GM11168 (cell line): ENCODE results near the gene KIFAP3.

Source experiments
- in situ Hi-C: fragments of 300-500 bp; cut with MboI; formaldehyde crosslinking; loops from one replicate; pipeline ENCODE4 v1.12.0; 2022; ENCODE audit warnings: low sequenced_read_pairs; ENCODE audit not compliant: unreplicated experiment

The KIFAP3 gene

DNA sequence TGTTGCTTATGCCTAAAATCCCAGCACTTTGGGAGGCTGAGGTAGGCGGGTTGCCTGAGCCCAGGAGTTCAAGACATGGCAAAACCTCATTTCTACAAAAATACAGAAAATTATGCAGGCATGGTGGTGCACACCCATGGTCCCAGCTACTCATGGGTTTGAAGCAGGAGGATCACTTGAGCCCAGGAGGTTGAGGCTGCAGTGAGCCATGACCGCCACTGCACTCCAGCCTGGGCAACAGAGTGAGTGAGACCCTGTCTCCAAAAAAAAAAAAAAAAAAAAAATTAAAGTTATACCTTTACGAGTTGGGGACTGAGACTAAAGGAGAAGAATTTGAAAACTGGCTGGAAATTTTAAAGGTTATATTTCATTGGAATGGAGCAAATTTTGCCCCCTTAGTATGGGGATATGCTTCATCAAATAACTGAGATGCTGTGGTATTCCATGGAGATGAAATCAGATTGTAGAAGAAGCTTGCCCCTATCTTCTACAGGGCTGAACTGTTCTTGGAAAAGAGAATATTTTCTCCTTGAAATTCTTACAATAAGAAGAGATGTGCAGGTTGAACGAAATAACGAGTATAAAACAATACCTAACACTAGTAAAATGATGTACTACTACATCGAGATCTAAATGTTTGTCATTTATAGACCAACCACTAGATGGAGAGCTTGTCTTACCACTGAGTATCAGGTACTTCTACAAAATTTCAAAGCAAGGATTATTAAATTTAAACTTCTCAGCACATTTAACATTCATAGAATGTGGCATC lies 145.9 kb downstream of the KIFAP3 start:
- in situ Hi-C loops, result no loop called here

DNA sequence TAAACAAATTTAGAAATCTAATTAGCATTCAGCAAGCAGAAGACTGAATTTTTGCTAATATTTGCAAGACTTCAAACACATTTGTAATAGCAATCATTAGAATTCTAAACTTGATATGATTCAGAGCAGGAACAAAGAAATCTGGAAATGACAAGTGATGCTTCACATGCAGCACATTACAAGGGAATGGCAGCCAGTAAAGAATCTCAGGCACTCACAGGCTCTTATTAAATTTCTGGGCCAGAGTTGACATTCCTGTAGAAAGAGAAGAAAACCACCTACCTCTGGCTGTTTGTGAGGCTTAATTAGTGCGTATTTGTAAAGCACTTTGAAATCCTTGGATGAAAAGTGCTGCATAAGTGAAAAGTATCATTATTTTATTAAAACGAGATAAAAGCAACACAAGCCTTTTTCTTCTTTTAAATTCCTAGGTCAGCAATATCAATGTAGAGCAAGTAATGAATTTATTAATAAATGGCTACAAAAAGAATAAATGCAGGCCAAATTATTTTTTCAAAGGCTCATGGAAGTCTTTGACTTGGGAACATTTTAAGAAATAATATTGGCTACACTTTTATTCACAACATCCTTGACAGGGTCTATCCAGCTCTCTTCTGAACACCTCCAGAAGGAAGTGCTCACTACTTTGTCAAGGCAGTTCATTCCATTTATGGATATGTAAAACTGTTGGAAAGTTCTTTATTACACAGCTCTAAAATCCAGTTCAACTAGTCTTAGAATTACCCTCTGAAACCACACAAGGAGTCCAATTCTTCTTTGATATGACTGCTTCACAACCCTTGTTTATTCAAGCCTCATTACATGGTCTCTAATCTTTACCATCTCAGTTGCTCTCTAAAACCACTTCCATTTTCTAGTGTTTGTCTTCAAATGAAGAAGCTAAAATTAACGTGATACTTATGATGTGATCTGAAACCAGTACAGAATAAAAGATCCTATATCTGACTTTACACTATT lies 148.7 kb downstream of the KIFAP3 start:
- in situ Hi-C loops, result no loop called here

DNA sequence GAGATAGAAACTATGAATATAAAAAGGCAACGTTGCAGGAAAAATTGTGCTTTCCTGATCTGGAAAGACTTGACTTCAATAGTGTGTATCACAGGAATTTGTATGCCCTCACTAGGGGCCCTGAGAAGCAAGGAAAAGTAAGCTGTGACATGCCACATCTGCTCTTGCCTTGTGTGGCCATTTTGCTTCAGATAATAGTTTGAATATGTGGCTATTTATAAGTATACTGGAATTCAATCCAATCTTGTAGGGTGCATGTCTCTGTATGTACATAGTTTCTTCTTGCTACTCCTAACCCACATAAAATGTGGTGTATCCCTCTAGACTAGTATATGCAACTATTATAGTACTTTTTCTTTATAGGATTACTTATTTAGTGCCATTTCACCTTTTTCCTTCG lies 149.7 kb downstream of the KIFAP3 start:
- in situ Hi-C loops, result loop anchor here (25.0 kb wide), 1 partner anchor 612 kb away; the partner anchor contains the start of gene GORAB

DNA sequence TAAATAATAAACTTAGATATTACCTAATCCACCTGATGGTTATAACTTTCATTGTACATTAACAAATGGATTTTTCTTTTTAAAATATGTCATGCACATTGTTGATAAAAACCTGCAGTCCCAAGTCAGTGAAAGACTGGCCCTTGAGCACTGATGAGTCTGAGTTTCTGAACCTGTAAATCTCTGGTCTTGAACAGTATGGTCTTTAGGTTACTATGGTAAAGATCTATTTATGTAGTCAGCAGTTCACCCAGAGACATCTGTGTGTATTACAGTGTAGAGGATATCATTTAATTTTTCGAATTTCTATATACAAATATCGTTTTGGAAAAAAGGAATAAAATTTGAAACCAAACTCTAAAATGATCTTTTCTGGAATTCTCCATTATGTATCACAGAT lies 150.4 kb downstream of the KIFAP3 start:
- in situ Hi-C loops, result loop anchor here (25.0 kb wide), 1 partner anchor 613 kb away; the partner anchor contains the start of gene GORAB

DNA sequence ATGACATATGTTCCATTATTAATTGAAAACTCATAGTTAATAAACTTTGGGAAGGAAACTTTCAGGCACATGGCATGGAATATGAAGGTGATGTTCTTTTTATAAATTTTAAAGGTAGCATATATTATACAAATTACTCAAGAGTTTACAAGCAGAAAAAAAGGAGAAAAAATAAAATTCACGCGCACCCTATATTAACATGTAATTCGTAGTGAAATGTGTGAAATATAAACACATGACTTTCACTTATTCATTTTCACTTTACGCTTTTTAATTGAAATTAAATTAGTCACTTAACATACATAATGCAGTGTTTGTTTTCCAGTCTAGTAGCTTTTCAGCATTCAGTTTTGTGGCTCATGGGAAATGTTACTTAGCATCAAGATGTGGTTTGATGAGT lies 153.4 kb downstream of the KIFAP3 start:
- in situ Hi-C loops, result loop anchor here (25.0 kb wide), 1 partner anchor 616 kb away; the partner anchor contains the start of gene GORAB

DNA sequence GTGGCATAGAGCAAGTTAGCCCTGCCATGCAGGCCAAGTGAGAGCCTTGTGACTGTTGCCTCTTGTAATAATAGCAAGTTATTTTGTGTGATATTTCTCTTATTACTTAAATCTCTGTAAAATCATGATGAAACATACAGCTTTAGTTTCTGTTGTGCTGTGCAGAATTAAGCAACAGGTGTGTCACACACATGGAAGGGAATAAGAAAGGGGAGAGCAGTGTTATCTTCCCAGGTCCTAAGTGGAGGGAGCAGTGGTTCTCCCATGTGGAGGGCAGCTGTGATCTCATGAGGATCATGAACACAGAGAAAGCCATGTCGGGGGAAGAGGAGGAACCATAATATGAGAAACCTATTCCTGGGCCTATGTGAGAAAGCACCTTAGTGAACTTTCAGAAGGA lies 155.6 kb downstream of the KIFAP3 start:
- in situ Hi-C loops, result loop anchor here (25.0 kb wide), 1 partner anchor 618 kb away; the partner anchor contains the start of gene GORAB

DNA sequence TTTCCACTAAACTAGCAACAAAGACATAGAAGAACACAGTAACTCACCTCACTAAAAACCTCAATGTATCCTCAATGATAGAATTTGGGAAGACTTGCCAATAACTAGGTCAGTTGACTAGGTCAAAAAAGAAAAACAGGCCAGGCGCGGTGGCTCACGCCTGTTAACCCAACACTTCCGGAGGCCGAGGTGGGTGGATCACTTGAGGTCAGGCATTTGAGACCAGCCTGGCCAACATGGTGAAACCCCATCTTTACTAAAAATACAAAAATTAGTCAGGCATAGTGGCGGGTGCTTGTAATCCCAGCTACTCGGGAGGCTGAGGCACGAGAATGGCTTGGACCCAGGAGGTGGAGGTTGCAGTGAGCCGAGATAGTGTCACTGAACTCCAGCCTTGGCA lies 156.3 kb downstream of the KIFAP3 start:
- in situ Hi-C loops, result loop anchor here (25.0 kb wide), 1 partner anchor 619 kb away; the partner anchor contains the start of gene GORAB

DNA sequence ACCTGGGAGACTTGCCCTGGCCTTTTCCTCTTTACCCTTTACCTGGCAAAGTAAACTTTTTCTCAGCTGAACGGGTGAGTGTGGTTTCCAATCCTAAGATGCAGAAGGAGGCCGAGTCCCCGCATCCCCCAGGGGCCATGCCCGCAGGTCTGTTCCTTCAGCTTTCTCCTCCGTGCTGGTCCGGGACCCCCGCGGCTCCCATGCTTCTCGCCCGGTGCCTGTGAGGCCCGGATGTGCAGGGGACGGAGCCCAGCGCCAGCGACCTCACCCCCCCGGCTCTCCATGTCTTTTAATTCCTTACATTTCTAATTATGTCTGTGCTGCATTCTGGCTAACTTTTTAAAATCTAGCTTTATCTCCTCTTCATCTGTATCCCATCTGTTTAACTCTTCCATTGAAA lies 159.3 kb downstream of the KIFAP3 start:
- in situ Hi-C loops, result loop anchor here (25.0 kb wide), 1 partner anchor 622 kb away; the partner anchor contains the start of gene GORAB

DNA sequence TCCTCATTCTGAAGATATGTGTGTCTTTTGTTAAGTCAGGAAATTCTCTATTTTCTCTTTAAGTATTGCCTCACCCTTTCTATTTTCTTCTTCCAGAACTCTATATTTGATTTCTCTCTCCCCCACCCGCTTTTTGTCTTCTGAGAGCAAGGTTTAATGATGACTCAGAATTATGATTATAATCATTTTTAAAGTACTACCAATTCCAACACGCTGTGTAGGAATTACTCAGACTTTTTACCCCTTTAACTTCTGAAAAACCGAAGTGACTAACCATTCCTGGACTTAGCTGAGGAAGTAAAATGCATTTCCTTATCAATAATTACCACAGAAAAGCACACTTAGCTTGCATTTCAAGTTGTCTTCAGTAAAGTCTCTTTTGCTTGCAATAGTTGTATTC lies 160.0 kb downstream of the KIFAP3 start:
- in situ Hi-C loops, result loop anchor here (25.0 kb wide), 1 partner anchor 623 kb away; the partner anchor contains the start of gene GORAB

DNA sequence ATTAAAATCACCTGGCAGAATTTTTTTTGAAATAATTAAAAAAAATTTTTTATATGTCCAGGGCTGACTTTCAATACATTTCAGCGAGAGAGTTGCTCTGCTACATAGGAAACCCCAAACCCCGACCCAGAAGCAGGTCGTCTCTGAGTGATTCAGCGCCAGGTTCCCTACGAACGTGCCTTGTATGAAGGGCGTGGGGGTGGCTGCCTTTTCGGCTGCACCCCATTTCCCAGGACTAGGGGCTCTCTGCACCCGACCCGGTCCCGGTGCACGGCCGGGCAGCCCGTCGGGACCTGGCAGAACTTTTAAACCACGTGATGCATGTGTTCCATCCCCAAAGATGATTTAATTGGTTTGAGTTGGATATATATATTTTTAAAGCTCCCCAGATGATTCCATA lies 165.0 kb downstream of the KIFAP3 start:
- in situ Hi-C loops, result loop anchor here (25.0 kb wide), 1 partner anchor 628 kb away; the partner anchor contains the start of gene GORAB

DNA sequence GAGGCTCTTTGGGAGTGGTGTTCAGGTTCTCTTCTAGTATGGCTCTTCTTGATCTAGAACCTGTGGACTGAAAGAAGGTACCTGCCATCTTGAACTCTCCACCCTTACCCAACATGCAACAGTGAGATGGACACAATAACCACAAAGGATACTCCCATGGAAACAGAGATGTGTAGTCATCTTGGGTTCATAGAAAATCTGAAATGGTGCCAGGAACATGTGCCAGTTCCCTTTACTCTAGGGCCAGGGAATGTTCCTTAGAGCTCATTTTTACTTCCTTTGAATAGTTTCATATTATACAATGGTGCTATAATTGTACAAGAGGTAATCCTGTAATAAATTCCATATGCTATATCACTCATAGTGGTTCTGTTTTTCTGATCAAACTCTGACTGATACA lies 167.6 kb downstream of the KIFAP3 start:
- in situ Hi-C loops, result loop anchor here (25.0 kb wide), 1 partner anchor 630 kb away; the partner anchor contains the start of gene GORAB

DNA sequence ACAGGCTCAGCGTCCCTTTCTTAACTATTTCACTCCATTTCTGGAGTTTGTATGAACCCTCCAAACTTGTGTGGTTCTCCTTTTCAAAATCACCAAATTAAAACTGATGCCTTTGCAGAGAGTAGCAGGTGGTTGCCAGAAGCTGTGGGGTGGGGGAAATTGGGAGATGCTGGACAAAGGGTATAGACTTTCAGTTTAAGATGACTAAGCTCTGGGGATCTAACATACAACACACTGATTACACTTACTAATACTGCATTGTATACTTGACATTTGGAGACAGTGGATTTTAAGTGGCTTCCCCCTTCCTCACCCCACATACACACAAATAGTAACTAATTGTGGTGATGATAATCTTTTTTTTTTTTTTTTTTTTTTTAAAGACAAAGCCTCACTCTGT lies 169.7 kb downstream of the KIFAP3 start:
- in situ Hi-C loops, result loop anchor here (25.0 kb wide), 1 partner anchor 632 kb away; the partner anchor contains the start of gene GORAB

DNA sequence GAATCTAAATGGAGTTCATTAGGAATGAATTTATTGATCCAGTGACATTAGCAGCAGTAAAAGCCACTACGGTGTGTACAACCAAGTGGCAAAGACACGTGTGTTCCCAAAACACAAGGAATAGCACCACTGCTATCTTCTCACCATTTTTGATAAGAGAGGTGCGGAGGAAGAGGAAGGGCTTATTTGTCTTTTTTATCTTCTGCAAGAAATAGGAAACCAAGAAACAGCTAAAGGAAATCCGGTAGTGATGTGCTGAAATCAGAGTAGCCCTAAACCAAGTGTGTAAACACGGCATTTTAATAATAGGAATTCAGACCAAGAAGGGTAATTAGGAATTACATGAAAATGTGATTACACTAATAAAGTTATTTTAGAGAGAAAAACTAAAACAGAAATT lies 171.7 kb downstream of the KIFAP3 start:
- in situ Hi-C loops, result loop anchor here (25.0 kb wide), 1 partner anchor 635 kb away; the partner anchor contains the start of gene GORAB

DNA sequence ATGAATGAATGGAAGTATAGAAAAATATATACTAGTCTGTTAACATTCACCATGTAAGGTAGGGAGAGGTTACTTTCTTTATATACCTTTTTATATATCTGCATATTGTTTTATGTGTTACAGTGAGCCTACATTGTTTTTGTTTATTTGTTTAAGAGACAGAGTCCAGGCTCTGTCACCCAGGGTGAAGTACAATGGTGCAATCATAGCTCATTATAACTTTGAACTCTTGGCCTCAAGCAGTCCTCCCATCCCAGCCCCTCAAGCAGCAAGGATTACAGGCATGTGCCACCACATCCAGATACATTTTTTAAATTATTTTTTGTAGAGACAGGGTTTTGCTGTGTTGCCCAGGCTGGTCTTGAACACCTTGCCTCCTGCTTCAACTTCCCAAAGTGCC lies 173.4 kb downstream of the KIFAP3 start:
- in situ Hi-C loops, result loop anchor here (25.0 kb wide), 1 partner anchor 636 kb away; the partner anchor contains the start of gene GORAB

DNA sequence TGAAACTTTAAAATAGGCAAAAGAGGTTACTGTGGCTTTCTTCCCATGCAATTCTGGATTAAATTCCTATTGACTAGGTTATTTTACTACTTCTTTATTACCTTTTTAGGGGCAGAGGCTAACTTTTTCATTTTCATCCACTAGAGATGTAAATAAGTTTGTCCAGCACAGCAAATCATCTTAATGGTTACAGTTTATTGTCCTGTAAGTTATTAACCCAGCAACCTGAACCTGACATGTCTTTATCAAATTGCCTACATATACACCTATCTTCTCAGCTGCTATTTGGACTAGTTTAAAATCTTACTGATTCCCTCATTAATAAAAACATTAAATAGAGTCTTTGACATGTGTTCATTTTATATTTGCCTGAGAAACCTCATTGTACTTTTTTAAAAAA lies 173.9 kb downstream of the KIFAP3 start:
- in situ Hi-C loops, result loop anchor here (25.0 kb wide), 1 partner anchor 637 kb away; the partner anchor contains the start of gene GORAB

DNA sequence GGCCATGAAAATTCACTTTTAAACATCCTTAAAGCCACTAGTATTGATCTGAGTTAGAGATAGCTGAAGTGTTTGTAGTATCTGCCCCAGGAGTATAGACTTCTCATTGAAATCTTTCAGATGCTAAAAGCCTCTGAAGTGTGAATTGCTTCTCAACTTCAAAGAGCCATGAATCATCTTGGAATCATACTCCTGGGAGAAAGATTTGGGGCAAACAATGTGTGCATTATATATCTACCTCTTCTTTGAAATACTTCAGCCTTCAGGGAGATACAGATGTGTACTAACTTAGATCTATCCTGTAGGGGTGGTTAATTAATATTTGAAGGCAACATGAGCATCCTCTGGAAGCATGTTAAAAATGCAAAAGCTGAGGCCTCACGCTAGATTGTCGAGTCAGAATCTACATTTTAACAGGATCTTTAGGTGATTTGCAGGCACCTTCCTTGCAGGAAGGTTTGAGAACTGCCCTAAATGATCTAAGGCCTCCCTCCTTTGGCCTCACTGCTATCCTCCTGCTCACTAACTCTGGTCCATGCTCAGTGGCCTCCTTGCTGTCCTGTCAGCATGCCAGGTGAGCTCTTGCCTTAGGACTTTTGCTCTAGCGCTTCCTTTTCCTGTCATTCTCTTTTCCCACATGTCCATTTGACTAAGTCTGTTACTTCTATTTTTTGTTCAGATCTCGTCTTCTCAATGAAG lies 174.8 kb downstream of the KIFAP3 start:
- in situ Hi-C loops, result loop anchor here (25.0 kb wide), 1 partner anchor 638 kb away; the partner anchor contains the start of gene GORAB

DNA sequence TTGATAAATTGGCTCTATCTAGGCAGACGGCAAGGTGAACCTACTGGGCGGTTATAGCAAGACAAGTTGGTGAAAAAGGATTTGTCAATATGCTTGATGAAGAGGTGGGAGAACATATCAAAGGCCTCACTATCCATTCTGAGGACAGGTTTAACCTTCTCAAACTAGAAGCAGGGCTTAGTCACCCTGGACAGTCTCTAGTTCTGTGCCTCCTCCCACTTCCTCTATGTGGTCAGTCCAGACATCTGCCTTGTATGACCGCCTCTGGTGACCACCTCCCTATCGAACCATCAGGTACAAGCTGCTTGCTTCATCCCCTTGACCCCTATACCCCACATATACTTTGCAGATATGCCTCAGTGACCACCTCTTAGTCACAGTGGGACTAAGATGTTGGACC lies 178.5 kb downstream of the KIFAP3 start:
- in situ Hi-C loops, result no loop called here

DNA sequence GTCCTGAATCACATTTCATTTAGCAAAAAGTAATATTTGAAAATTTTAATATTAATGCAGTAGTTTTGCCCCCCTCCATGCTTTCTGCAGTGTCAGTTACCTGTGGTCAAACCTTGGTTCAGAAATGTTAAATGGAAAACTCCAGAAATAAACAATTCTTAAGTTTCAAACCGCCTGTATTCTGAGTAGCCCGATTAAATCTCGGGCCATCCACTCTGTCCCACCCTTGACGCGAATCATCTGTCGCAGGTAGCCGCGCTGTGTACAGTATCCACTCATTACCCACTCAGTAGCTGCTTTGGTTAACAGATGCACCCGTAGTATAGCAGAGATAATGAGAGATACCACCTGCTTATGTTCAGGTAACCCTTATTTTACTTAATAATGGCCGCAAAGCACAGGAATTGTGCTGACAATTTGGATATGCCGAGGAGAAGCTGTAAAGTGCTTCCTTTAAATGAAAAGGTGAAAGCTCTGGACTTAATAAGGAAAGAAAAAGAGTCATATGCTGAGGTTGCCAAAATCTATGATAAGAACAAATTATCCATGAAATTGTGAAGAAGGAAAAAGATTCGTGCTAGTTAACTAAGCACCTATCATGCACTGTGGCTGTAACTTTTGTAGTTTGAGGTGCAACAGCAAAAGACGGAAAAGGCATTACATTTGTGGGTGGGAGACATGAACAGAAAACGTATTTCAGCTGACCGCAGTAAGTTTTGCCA lies 179.9 kb downstream of the KIFAP3 start:
- in situ Hi-C loops, result no loop called here
